Measurements from ENCODE around the gene PRKAG2.

- TF ChIP-seq GATA2 (IDR thresholded peaks at IDR 0.05; ENCODE audit: low read depth, low read length) (no peak), GATA3 (IDR thresholded peaks at IDR 0.05; ENCODE audit: low read depth, low read length) (no peak)
Observed at GRCh38 chr7:151866028-151866427, 10.9 kb downstream of the PRKAG2 start.

Data from SH-SY5Y (cell line).